ENCODE data around the gene DTD1.

The DTD1 gene, protein sequence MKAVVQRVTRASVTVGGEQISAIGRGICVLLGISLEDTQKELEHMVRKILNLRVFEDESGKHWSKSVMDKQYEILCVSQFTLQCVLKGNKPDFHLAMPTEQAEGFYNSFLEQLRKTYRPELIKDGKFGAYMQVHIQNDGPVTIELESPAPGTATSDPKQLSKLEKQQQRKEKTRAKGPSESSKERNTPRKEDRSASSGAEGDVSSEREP

GRCh38 chr20:18587665-18588573 lies at the start of gene DTD1:
Gene DTD1, plus strand, starts transcription at chr20:18588054. Its CDS starts 19 bp downstream, at chr20:18588073.
- peak within 1 kb of the TSS; percentile 75 to 85 (median 80) for H3K9ac ChIP-seq
- H3K36me3 ChIP-seq = no peaks in the 10 kb centered on the region
- peaks cover 0 to 8% (median 4%) of the 10 kb centered on the region in 11 experiments; a peak in 6 of 22 replicates for H3K9me3 ChIP-seq (replicated peaks in 1 of 11)
- no peaks in the 10 kb centered on the region for H3K27me3 ChIP-seq
- TF ChIP-seq Cebpa-rat (IDR thresholded peaks at IDR 0.05) = no peak
- peak within 1 kb of the TSS; percentile 64 to 78 (median 74) for H3K4me3 ChIP-seq
- H3K4me2 ChIP-seq = peak within 1 kb of the TSS; percentile 55 to 84 (median 78)
- H3K4me1 ChIP-seq = peaks cover 0 to 5% (median 0%) of the 10 kb centered on the region in 10 experiments; a peak in 3 of 20 replicates
- peak within 1 kb of the TSS; percentile 17 to 82 (median 76); a peak in 21 of 22 replicates for H3K27ac ChIP-seq
- H4K20me1 ChIP-seq = no peaks in the 10 kb centered on the region

GRCh38 chr20:18541741-18542140 lies 46.1 kb upstream of the DTD1 start:
- no peaks in the 10 kb centered on the region for H3K27me3 ChIP-seq
- H3K36me3 ChIP-seq = peaks cover 76 to 91% (median 86%) of the 10 kb centered on the region in 11 experiments
- no peak overlapping the region for H3K27ac ChIP-seq
- H3K4me2 ChIP-seq = no peak overlapping the region
- H3K9ac ChIP-seq = no peak overlapping the region
- no peaks in the 10 kb centered on the region for H3K4me1 ChIP-seq
- H3K4me3 ChIP-seq = no peak overlapping the region
- H4K20me1 ChIP-seq = peaks cover 0 to 8% (median 0%) of the 10 kb centered on the region in 11 experiments; a peak in 1 of 22 replicates
- H3K9me3 ChIP-seq (replicated peaks in 1 of 11) = peaks cover 0 to 3% (median 0%) of the 10 kb centered on the region in 11 experiments; a peak in 3 of 22 replicates
- no peak for TF ChIP-seq Cebpa-rat (IDR thresholded peaks at IDR 0.05)

- Histone ChIP-seq H3K4me2 (no peak overlapping the region), H3K4me3 (no peak overlapping the region), H3K36me3 (peaks cover 83 to 95% (median 88%) of the 10 kb centered on the region in 11 experiments), H3K9ac (no peak overlapping the region), H3K27ac (no peak overlapping the region), H3K9me3 (replicated peaks in 1 of 11) (no peaks in the 10 kb centered on the region), H4K20me1 (peaks cover 0 to 8% (median 0%) of the 10 kb centered on the region in 11 experiments; a peak in 1 of 22 replicates), H3K4me1 (no peaks in the 10 kb centered on the region), H3K27me3 (no peaks in the 10 kb centered on the region)
- no peak for TF ChIP-seq Cebpa-rat (IDR thresholded peaks at IDR 0.05)
These were observed 44.6 kb upstream of the DTD1 start for GRCh38 chr20:18543216-18543615.

DNA sequence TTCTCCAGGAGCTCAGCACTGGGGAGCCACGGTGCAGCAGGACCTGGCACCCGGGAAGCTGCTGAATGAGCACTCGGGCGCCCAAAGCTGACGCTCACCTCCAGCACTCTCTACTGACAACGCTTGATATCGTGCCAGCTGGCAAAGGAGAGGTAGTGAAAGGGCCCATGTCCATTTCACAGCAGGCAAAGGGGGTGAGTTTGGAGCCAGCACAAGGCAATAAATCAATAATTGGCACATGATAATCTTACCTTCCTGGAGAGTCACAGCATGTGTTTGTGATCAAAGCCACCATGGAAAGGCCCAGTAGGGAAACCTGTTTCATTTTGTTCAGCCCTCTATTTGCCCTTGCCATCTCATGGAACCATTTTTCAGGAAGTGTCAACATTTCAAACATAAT lies 43.9 kb upstream of the DTD1 start:
- Histone ChIP-seq H4K20me1 (peaks cover 0 to 8% (median 0%) of the 10 kb centered on the region in 11 experiments; a peak in 1 of 22 replicates), H3K36me3 (peaks cover 84 to 95% (median 90%) of the 10 kb centered on the region in 11 experiments), H3K4me2 (no peak overlapping the region), H3K27ac (no peak overlapping the region), H3K9me3 (replicated peaks in 1 of 11) (no peaks in the 10 kb centered on the region), H3K9ac (no peak overlapping the region), H3K4me1 (no peaks in the 10 kb centered on the region), H3K27me3 (no peaks in the 10 kb centered on the region), H3K4me3 (no peak overlapping the region)
- no peak for TF ChIP-seq Cebpa-rat (IDR thresholded peaks at IDR 0.05)

DNA sequence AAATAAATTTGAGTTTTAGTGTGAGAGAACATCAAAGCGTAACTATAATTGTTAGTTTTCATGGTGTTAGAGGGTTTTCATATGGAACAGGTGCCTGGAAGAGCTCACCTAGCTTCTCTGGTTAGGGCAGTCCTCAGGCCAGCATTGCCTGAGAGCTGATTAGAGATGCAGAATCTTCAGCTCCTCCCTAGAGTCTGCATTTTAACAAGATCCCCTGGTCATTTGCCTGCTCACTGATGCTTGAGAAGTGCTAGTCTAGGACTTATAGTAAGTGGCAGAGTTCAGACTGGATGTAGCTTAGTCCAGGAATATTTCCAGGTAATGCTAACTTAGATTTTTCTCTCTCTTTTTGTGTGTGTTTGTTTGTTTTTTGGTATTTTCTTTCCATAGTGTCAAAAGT lies 42.3 kb upstream of the DTD1 start:
- H3K27ac ChIP-seq = no peak overlapping the region
- no peak overlapping the region for H3K9ac ChIP-seq
- no peak overlapping the region for H3K4me3 ChIP-seq
- H3K4me1 ChIP-seq = no peaks in the 10 kb centered on the region
- no peak for TF ChIP-seq Cebpa-rat (IDR thresholded peaks at IDR 0.05)
- no peaks in the 10 kb centered on the region for H3K27me3 ChIP-seq
- H3K4me2 ChIP-seq = no peak overlapping the region
- H3K36me3 ChIP-seq = peaks cover 88 to 98% (median 95%) of the 10 kb centered on the region in 11 experiments
- H3K9me3 ChIP-seq (replicated peaks in 1 of 11) = no peaks in the 10 kb centered on the region
- H4K20me1 ChIP-seq = peaks cover 0 to 8% (median 0%) of the 10 kb centered on the region in 11 experiments; a peak in 1 of 22 replicates

DNA sequence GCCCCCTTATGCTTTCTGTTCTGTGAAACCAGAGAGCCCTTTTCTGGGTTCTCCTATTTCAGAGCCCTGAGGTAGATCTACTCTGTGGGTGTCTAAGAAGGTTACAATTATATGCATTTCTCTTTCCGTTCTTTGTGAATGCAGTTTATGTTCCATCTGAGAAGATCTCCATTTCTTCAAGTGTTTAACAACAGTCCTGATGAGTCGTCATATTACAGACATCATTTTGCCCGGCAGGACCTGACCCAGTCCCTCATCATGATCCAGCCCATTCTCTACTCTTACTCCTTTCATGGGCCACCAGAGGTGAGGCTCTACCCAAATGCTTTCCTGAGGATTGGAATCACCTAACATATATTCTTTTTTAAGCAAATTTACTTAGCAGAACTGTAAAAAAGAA lies 39.4 kb upstream of the DTD1 start:
- Histone ChIP-seq H3K36me3 (peaks cover 90 to 98% (median 96%) of the 10 kb centered on the region in 11 experiments), H3K27me3 (no peaks in the 10 kb centered on the region), H4K20me1 (peaks cover 0 to 6% (median 0%) of the 10 kb centered on the region in 11 experiments; a peak in 1 of 22 replicates), H3K9ac (no peak overlapping the region), H3K4me1 (no peaks in the 10 kb centered on the region), H3K4me3 (no peak overlapping the region), H3K4me2 (no peak overlapping the region), H3K27ac (no peak overlapping the region), H3K9me3 (replicated peaks in 1 of 11) (no peaks in the 10 kb centered on the region)
- TF ChIP-seq Cebpa-rat (IDR thresholded peaks at IDR 0.05) = no peak

DNA sequence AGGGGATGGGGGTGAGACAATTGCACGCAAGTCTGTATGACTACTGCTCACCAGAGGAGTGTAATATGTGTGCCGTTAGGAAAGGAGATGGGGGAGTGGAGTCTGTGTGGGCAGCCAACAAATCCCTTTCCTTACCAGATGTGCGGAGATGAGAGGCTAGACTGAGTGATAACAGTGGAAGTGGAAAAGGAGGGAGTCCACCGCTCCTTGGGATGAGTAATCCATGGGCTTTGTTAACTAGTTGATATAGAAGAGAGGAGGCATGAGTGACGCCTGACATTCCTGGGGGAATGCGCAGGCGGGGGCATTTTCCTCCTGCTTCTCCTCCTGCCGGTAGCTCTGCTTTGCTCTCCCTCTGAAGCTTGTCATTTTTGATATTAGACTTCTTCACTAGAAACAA lies 34.1 kb upstream of the DTD1 start:
- Histone ChIP-seq H3K4me1 (no peaks in the 10 kb centered on the region), H3K9ac (no peak overlapping the region), H3K9me3 (replicated peaks in 1 of 11) (peaks cover 0 to 11% (median 0%) of the 10 kb centered on the region in 11 experiments; a peak in 3 of 22 replicates), H3K4me3 (no peak overlapping the region), H3K27ac (no peak overlapping the region), H3K36me3 (peaks cover 86 to 100% (median 94%) of the 10 kb centered on the region in 11 experiments), H3K4me2 (no peak overlapping the region), H3K27me3 (no peaks in the 10 kb centered on the region), H4K20me1 (peaks cover 0 to 7% (median 0%) of the 10 kb centered on the region in 11 experiments; a peak in 1 of 22 replicates)
- no peak for TF ChIP-seq Cebpa-rat (IDR thresholded peaks at IDR 0.05)

DNA sequence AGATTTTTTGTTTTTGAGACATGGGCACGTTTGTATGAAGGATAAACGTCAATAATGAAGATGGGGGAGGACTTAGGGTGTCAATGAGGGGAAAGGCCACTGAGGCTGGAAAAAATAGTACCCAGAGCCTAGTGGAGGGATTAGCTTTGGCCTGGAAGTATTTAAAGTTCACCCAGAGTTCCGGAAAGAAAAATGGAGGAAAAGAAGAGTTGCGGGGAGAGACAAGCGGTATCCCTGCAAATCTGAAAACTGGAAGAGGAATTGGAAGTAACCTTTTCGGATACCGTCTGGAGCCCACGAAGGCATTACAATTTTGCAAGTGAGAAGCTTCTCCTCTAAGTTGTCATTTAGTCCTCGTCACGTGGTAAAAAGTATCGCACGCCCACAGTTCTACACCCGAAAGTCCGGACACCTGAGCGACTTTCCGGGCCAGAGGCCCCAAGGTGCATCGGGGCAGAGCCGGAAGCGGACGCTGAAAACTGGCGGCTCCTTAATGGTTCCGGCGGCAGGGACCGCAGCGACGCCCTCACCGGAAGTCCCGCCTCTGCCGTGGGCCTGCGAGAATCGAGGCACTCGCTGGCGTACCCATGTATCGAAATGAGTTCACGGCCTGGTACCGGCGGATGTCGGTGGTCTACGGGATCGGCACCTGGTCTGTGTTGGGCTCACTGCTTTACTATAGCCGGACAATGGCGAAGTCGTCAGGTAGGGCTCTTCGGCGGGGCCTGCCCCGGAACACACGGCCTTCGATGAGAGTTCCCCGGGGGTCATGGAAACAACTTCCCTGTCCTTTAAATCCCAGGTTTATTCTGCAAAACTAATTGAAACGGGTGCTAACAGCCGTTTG lies 20.7 kb upstream of the DTD1 start, which contains the start of gene SMIM26:
SMIM26 (plus strand) TSS at position 541 of the 847 bp plus-strand sequence; CDS start at position 588, 47 bp downstream.
- peak within 1 kb of the TSS; percentile 75 to 86 (median 82) for H3K4me3 ChIP-seq
- peak within 1 kb of the TSS; percentile 80 to 93 (median 88) for H3K27ac ChIP-seq
- H3K9ac ChIP-seq = peak within 1 kb of the TSS; percentile 84 to 96 (median 89)
- H3K4me1 ChIP-seq = peaks cover 5 to 27% (median 16%) of the 10 kb centered on the region in 10 experiments
- no peaks in the 10 kb centered on the region for H3K27me3 ChIP-seq
- H3K9me3 ChIP-seq (replicated peaks in 1 of 11) = peaks cover 0 to 16% (median 14%) of the 10 kb centered on the region in 11 experiments; a peak in 17 of 22 replicates
- peaks cover 30 to 49% (median 43%) of the 10 kb centered on the region in 11 experiments for H3K36me3 ChIP-seq
- H4K20me1 ChIP-seq = no peaks in the 10 kb centered on the region
- H3K4me2 ChIP-seq = peak within 1 kb of the TSS; percentile 76 to 94 (median 87)
- no peak for TF ChIP-seq Cebpa-rat (IDR thresholded peaks at IDR 0.05)
